HCT116 (cell line): ENCODE data around the gene ITPKA. TPM values are rescaled to one million over a fixed set of nuclear protein-coding genes. Genes with fewer than 3 reads are reported as not detected.

Experiments
- ATAC-seq: fragments of 200-7000 bp; cut with Tn5 transposase; 2 replicates; pipeline ENCODE4 v1.9.1; 2020; ENCODE audit warnings: mild to moderate bottlenecking, moderate library complexity
- BruUV-seq: library from RNA; stranded (reverse); fragments of 400-500 nt; replicated peaks from 2 replicates; lab custom pipeline; 2021; lab: Mats Ljungman, UMichigan
- CTCF ChIA-PET: fragments of 300-600 bp; sonication (Branson Sonifier 250); formaldehyde crosslinking; loops from one replicate; lab custom pipeline; 2021; ENCODE audit warnings: antibody characterized with exemption; lab: Charles Lee
- POLR2A ChIA-PET: fragments of 300-600, 350-600 bp; sonication (Branson Sonifier 250); formaldehyde crosslinking; loops from one replicate; lab custom pipeline; 2021; ENCODE audit warnings: antibody characterized with exemption; lab: Charles Lee
- RAD21 ChIA-PET, 2 experiments: fragments of 300-600 bp; sonication (Branson Sonifier 250); formaldehyde crosslinking; loops; one replicate each; lab custom pipeline; 2023; ENCODE audit warnings: low total read pairs in 2 of 2; ENCODE audit not compliant: uncharacterized antibody in 2 of 2, unreplicated experiment in 2 of 2, low non-redundant PET in 1 of 2; lab: Charles Lee
- DNase-seq: peaks from one replicate; pipeline ENCODE4 v3.0.0-alpha.2; 2010; ENCODE audit warnings: low read depth, low spot score
- H2AFZ ChIP-seq: fragments of 200-600 bp; shearing (Covaris generic), sonication (generic); 2 replicates; pipeline ENCODE4 v1.6.1; 2017; ENCODE audit warnings: low read depth, mixed run types, mixed read lengths, antibody characterized with exemption, low read length; ENCODE audit not compliant: poor library complexity, severe bottlenecking
- H3K27ac ChIP-seq: 2 replicates; pipeline ENCODE4 v1.5.1; 2012; ENCODE audit warnings: low read depth, low read length
- H3K27me3 ChIP-seq: fragments of 200-600 bp; sonication (generic); 2 replicates; pipeline ENCODE4 v1.6.1; 2016; ENCODE audit warnings: mixed run types, low read length, mixed read lengths; ENCODE audit not compliant: insufficient read depth
- H3K36me3 ChIP-seq, 2 experiments: fragments of 200-500 bp in 1 of 2; fragments of 200-600 bp in 1 of 2; sonication (Bioruptor generic) in 1 of 2; sonication (generic) in 1 of 2; 2 replicates each; pipeline versions ENCODE4 v1.5.1 to v1.6.1; 2014 to 2016; ENCODE audit warnings: low read length in 2 of 2, inconsistent platforms in 1 of 2, mixed read lengths in 1 of 2, mixed run types in 1 of 2; ENCODE audit not compliant: insufficient read depth in 2 of 2, control insufficient read depth in 1 of 2
- H3K4me1 ChIP-seq, 2 experiments: fragments of 200-600 bp in 1 of 2; sonication (generic) in 1 of 2; 2 replicates each; pipeline versions ENCODE4 v1.5.1 to v1.6.1; 2012 to 2017; ENCODE audit warnings: low read length in 2 of 2, inconsistent platforms in 1 of 2, mild to moderate bottlenecking in 1 of 2, mixed read lengths in 1 of 2, mixed run types in 1 of 2, moderate library complexity in 1 of 2; ENCODE audit not compliant: insufficient read depth in 2 of 2, control insufficient read depth in 1 of 2
- H3K4me2 ChIP-seq: fragments of 200-600 bp; sonication (generic); 2 replicates; pipeline ENCODE4 v1.6.1; 2017; ENCODE audit warnings: mixed run types, low read length, mixed read lengths
- H3K4me3 ChIP-seq, 2 experiments: fragments of 200-600 bp in 1 of 2; sonication (generic) in 1 of 2; replicated peaks in 1 of 2; 2 replicates each; pipeline ENCODE4 v1.5.1; 2011 to 2016; ENCODE audit warnings: low read length in 2 of 2, control low read depth in 1 of 2, low read depth in 1 of 2, mild to moderate bottlenecking in 1 of 2, mixed read lengths in 1 of 2, mixed run types in 1 of 2
- H3K79me2 ChIP-seq: fragments of 200-600 bp; sonication (generic); 2 replicates; pipeline ENCODE4 v1.6.1; 2017; ENCODE audit warnings: mild to moderate bottlenecking, mixed run types, low read length, moderate library complexity, mixed read lengths; ENCODE audit not compliant: insufficient read depth
- H3K9ac ChIP-seq: fragments of 200-600 bp; sonication (generic); 2 replicates; pipeline ENCODE4 v1.6.1; 2016; ENCODE audit warnings: low read length, mixed read lengths
- H3K9me2 ChIP-seq: fragments of 200-600 bp; sonication (generic), shearing (Covaris generic); 2 replicates; pipeline ENCODE4 v1.6.1; 2017; ENCODE audit warnings: mixed run types, mild to moderate bottlenecking, moderate library complexity; ENCODE audit not compliant: insufficient read depth
- H3K9me3 ChIP-seq, 2 experiments: fragments of 200-500 bp in 1 of 2; fragments of 200-600 bp in 1 of 2; sonication (Bioruptor generic) in 1 of 2; sonication (generic) in 1 of 2; 2 replicates each; pipeline ENCODE4 v1.6.1; 2014 to 2017; ENCODE audit warnings: low read length in 2 of 2, mixed read lengths in 2 of 2, inconsistent platforms in 1 of 2, low read depth in 1 of 2, mild to moderate bottlenecking in 1 of 2, mixed run types in 1 of 2, moderate library complexity in 1 of 2; ENCODE audit not compliant: control insufficient read depth in 1 of 2, insufficient read depth in 1 of 2
- H4K20me1 ChIP-seq: fragments of 200-600 bp; sonication (generic), shearing (Covaris generic); 2 replicates; pipeline ENCODE4 v1.6.1; 2017; ENCODE audit warnings: mixed run types, mild to moderate bottlenecking, moderate library complexity; ENCODE audit not compliant: insufficient read depth
- CBX3 ChIP-seq: IDR thresholded peaks from 2 replicates; pipeline ENCODE4 v1.6.1; 2012; ENCODE audit warnings: low read depth
- EZH2 ChIP-seq: fragments of 200-600 bp; sonication (generic); IDR thresholded peaks from 2 replicates; pipeline ENCODE4 v1.6.1; 2017; ENCODE audit warnings: antibody characterized with exemption, mixed run types
- EZH2phosphoT487 ChIP-seq: fragments of 200-600 bp; IDR thresholded peaks from 2 replicates; pipeline ENCODE4 v1.6.1; 2018; ENCODE audit warnings: antibody characterized with exemption, borderline replicate concordance
- JUND ChIP-seq: IDR thresholded peaks from 2 replicates; pipeline ENCODE4 v1.6.1; 2012
- POLR2A ChIP-seq: IDR thresholded peaks from 2 replicates; pipeline ENCODE4 v1.7.0; 2011; ENCODE audit warnings: borderline replicate concordance; ENCODE audit not compliant: insufficient read depth, insufficient read length; ENCODE audit errors: extremely low read depth
- intact Hi-C: fragments of 100-400 bp; cut with micrococcal nuclease; formaldehyde crosslinking; loops from 2 replicates; pipeline ENCODE4 v1.10.0; 2022
- total RNA-seq: library from RNA; stranded (reverse); gene quantifications from one replicate; pipeline ENCODE4 v1.2.1, GENCODE V29; 2021; ENCODE audit not compliant: unreplicated experiment
- TF ChIP-seq, protein P1 (sequence below): IDR thresholded peaks from 2 replicates; pipeline ENCODE4 v1.6.1; 2011; ENCODE audit warnings: mild to moderate bottlenecking, low read length, moderate library complexity; ENCODE audit not compliant: insufficient replicate concordance; ENCODE audit errors: extremely low read depth
- TF ChIP-seq, protein P2 (sequence below): IDR thresholded peaks from 2 replicates; pipeline ENCODE4 v1.6.1; 2012; ENCODE audit warnings: low read depth

ITPKA gene
- total RNA-seq, 1 experiment from 2014 or later, result 10.8 TPM

DNA sequence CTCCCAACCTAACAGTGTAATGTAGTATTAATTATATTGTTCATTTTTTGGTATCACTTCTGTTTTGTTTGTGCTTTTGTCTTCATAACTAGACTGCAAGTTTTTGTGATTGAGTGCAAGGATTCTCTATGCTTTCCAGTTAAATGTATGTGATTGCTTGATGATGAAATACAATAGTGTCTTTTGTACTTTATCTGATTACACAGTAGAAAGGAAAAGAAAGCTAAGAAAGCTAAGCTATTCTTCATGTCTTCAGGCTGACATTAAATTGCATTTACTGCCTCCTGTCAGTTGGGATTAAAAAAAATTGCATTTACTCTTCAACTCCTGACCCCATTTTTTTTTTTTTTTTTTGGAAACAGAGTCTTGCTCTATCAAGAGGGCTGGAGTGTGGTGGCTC is 48.3 kb upstream of the ITPKA start (continued):
- TF ChIP-seq, protein P1, sequence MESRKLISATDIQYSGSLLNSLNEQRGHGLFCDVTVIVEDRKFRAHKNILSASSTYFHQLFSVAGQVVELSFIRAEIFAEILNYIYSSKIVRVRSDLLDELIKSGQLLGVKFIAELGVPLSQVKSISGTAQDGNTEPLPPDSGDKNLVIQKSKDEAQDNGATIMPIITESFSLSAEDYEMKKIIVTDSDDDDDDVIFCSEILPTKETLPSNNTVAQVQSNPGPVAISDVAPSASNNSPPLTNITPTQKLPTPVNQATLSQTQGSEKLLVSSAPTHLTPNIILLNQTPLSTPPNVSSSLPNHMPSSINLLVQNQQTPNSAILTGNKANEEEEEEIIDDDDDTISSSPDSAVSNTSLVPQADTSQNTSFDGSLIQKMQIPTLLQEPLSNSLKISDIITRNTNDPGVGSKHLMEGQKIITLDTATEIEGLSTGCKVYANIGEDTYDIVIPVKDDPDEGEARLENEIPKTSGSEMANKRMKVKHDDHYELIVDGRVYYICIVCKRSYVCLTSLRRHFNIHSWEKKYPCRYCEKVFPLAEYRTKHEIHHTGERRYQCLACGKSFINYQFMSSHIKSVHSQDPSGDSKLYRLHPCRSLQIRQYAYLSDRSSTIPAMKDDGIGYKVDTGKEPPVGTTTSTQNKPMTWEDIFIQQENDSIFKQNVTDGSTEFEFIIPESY, result no peak
- TF ChIP-seq EZH2 (no peak), CBX3 (no peak)
- TF ChIP-seq, protein P2, sequence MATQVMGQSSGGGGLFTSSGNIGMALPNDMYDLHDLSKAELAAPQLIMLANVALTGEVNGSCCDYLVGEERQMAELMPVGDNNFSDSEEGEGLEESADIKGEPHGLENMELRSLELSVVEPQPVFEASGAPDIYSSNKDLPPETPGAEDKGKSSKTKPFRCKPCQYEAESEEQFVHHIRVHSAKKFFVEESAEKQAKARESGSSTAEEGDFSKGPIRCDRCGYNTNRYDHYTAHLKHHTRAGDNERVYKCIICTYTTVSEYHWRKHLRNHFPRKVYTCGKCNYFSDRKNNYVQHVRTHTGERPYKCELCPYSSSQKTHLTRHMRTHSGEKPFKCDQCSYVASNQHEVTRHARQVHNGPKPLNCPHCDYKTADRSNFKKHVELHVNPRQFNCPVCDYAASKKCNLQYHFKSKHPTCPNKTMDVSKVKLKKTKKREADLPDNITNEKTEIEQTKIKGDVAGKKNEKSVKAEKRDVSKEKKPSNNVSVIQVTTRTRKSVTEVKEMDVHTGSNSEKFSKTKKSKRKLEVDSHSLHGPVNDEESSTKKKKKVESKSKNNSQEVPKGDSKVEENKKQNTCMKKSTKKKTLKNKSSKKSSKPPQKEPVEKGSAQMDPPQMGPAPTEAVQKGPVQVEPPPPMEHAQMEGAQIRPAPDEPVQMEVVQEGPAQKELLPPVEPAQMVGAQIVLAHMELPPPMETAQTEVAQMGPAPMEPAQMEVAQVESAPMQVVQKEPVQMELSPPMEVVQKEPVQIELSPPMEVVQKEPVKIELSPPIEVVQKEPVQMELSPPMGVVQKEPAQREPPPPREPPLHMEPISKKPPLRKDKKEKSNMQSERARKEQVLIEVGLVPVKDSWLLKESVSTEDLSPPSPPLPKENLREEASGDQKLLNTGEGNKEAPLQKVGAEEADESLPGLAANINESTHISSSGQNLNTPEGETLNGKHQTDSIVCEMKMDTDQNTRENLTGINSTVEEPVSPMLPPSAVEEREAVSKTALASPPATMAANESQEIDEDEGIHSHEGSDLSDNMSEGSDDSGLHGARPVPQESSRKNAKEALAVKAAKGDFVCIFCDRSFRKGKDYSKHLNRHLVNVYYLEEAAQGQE, result no peak
- TF ChIP-seq, all 23 proteins: peak for 0

DNA sequence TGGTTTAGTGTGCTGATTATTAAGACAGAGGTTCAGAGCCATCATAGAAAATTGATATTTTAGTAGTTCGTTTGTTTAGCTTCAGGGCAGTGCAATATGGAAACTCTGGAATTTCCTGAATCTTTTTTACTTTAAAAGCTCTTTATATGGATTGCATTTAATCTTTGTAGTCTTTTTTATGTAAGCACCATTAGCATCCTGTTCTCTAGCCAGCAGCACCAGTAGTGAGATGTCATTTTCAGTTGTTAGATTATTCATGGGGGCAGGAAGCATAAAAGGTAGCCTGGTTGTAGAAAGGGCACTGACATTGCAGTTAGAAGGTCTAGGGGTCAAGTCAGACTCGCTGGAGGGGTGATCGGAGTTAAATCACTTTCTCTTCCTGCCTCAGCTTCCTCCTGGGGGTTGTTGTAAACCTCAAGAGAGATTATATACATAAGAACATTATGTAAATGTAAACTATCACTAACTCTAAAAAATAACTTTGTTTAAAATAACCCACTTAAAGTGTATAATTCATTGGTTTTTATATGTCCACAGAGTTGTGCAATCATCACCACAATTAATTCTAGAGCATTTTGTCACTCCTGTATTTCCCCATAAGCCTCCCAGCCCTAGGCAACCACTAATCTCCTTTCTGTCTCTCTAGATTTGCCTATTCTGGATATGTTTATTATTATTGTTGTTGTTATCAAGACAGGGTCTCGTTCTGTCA is 31.4 kb upstream of the ITPKA start:
- Histone ChIP-seq H3K4me2 (no peak overlapping the region), H3K4me3 (no peak overlapping the region), H3K27me3 (no peaks in the 10 kb centered on the region), H3K9ac (no peak overlapping the region), H3K9me2 (no peaks in the 10 kb centered on the region), H3K79me2 (peaks cover 6% of the 10 kb centered on the region; the same call in 1 of the 2 replicates), H3K27ac (no peak overlapping the region), H4K20me1 (no peaks in the 10 kb centered on the region), H3K36me3 (peaks cover 9 to 25% of the 10 kb centered on the region in 2 experiments), H2AFZ (no peak overlapping the region), H3K4me1 (no peaks in the 10 kb centered on the region), H3K9me3 (no peaks in the 10 kb centered on the region)
- ChIA-PET POLR2A (no interaction called here), RAD21 (no interaction called here), CTCF (no interaction called here)
- TF ChIP-seq EZH2, result no peak
- TF ChIP-seq EZH2phosphoT487, result no peak
- no peak for TF ChIP-seq JUND
- TF ChIP-seq POLR2A, result no peak
- DNase-seq (no peak), ATAC-seq (no peak)
- BruUV-seq, result no TSS peak
- intact Hi-C loops, result no loop called here
